C4-2B (cell line): ENCODE data around the gene ASXL1.

Source experiments
- H3K27ac ChIP-seq: fragments of 450-650 bp; 2 replicates; pipeline ENCODE4 v1.5.1; 2017
- CTCF ChIP-seq: fragments of 450-650 bp; conservative IDR thresholded peaks from 2 replicates; pipeline ENCODE4 v1.5.1; 2017; ENCODE audit warnings: mild to moderate bottlenecking
- ZFX ChIP-seq: fragments of 450-650 bp; IDR thresholded peaks from 2 replicates; pipeline ENCODE4 v1.6.1; 2017

Gene ASXL1

GRCh38 chr20:32385541-32385940, 27.4 kb downstream of the ASXL1 start:
- H3K27ac ChIP-seq, result no peak overlapping the region
- TF ChIP-seq CTCF, result no peak
- TF ChIP-seq ZFX, result no peak

GRCh38 chr20:32386091-32386490, 28.0 kb downstream of the ASXL1 start:
- H3K27ac ChIP-seq, result no peak overlapping the region
- TF ChIP-seq ZFX (no peak), CTCF (no peak)

GRCh38 chr20:32387252-32387651, 29.1 kb downstream of the ASXL1 start:
- TF ChIP-seq CTCF, result no peak
- TF ChIP-seq ZFX, result no peak
- H3K27ac ChIP-seq, result no peak overlapping the region

- no peak overlapping the region for H3K27ac ChIP-seq
- TF ChIP-seq CTCF (no peak), ZFX (no peak)
Observed at GRCh38 chr20:32391003-32391402, 32.9 kb downstream of the ASXL1 start.

GRCh38 chr20:32395066-32395465, 36.9 kb downstream of the ASXL1 start:
- H3K27ac ChIP-seq, result no peak overlapping the region
- TF ChIP-seq ZFX (no peak), CTCF (no peak)

- TF ChIP-seq CTCF (no peak), ZFX (no peak)
- no peak overlapping the region for H3K27ac ChIP-seq
Observed at GRCh38 chr20:32396646-32397160, 38.6 kb downstream of the ASXL1 start.

- H3K27ac ChIP-seq, result no peak overlapping the region
- TF ChIP-seq CTCF (no peak), ZFX (no peak)
Observed at GRCh38 chr20:32397567-32398084, 39.5 kb downstream of the ASXL1 start.
